ENCODE results near the gene DOC2A.

DNA sequence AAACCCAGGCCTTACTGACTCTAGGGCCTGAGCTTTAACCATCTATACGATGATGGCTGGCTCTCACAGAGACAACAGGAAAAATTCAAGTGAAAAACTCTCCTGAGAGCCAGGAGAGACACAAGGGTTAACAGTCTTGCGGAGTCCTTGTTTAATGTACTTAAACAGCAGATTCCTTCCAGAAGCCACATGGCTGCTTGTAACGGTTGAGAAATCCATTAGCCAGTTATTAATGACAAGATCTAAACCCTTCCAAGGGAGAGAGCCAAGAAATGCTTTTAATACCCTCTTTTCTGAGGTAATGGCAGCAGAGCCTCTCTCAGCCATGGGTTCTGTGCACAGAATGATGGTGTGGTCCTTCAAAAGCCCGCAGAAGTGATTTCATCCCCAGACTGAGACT is 49.5 kb upstream of the DOC2A start:
- TF ChIP-seq POLR2A (IDR thresholded peaks at IDR 0.05; ENCODE audit: low read length) (no peak), GATA1 (IDR thresholded peaks at IDR 0.05; ENCODE audit: low read depth, low read length) (no peak)
